GM12878 (cell line): ENCODE data around the gene PDLIM4. TPM values are rescaled to one million over a fixed set of nuclear protein-coding genes. Genes with fewer than 3 reads are reported as not detected.

ENCODE experiments used
- ATAC-seq: fragments of 200-7000 bp; cut with Tn5 transposase; 3 replicates; pipeline ENCODE4 v1.9.1; 2020; ENCODE audit warnings: mild to moderate bottlenecking, moderate library complexity
- BruUV-seq: library from RNA; stranded (reverse); fragments of 400-500 nt; replicated peaks from 2 replicates; lab custom pipeline; 2021; lab: Mats Ljungman, UMichigan
- CTCF ChIA-PET: fragments of 300-600 bp; sonication (Branson Sonifier 250); formaldehyde crosslinking; extraction: SDS; loops from one replicate; lab custom pipeline; 2021; ENCODE audit warnings: inconsistent platforms; lab: Yijun Ruan, JAX
- POLR2A ChIA-PET: fragments of 350-600 bp; formaldehyde crosslinking; extraction: SDS; loops from one replicate; lab custom pipeline; 2021; ENCODE audit warnings: inconsistent platforms; lab: Charles Lee
- RAD21 ChIA-PET: fragments of 300-600 bp; sonication (Branson Sonifier 250); formaldehyde crosslinking; loops from one replicate; lab custom pipeline; 2023; ENCODE audit warnings: antibody characterized with exemption; ENCODE audit not compliant: unreplicated experiment; lab: Charles Lee
- SMC1A ChIA-PET: fragments of 300-600 bp; sonication (Branson Sonifier 250); formaldehyde crosslinking; loops from one replicate; lab custom pipeline; 2023; ENCODE audit not compliant: unreplicated experiment, uncharacterized antibody; lab: Charles Lee
- DNase-seq: peaks from one replicate; pipeline ENCODE4 v3.0.0-alpha.2; 2011; ENCODE audit warnings: low read depth, low spot score
- FAIRE-seq: peaks from 3 replicates; lab custom pipeline; 2011; peaks lifted over from hg19 to GRCh38; lab: Jason Lieb, UNC
- H2AFZ ChIP-seq: 2 replicates; pipeline ENCODE4 v1.6.0; 2011; ENCODE audit warnings: low read depth, low read length, control low read depth; ENCODE audit not compliant: control insufficient read depth
- H3K27ac ChIP-seq: 2 replicates; pipeline ENCODE4 v1.5.1; 2011; ENCODE audit warnings: control low read depth; ENCODE audit not compliant: control insufficient read depth, insufficient read depth
- H3K27me3 ChIP-seq, 2 experiments: replicated peaks in 1 of 2; 2 replicates each; pipeline versions ENCODE4 v1.6.0 to v1.6.1; 2011; ENCODE audit warnings: low read length in 1 of 2; ENCODE audit not compliant: control insufficient read depth in 2 of 2, insufficient read depth in 2 of 2
- H3K36me3 ChIP-seq, 2 experiments: 2 replicates each; pipeline ENCODE4 v1.5.1; 2011; ENCODE audit warnings: low read length in 1 of 2; ENCODE audit not compliant: control insufficient read depth in 2 of 2, insufficient read depth in 2 of 2
- H3K4me1 ChIP-seq: 2 replicates; pipeline ENCODE4 v1.6.1; 2011; ENCODE audit warnings: mild to moderate bottlenecking, low read length, moderate library complexity, mixed read lengths; ENCODE audit not compliant: control insufficient read depth, insufficient read depth
- H3K4me2 ChIP-seq: 2 replicates; pipeline ENCODE4 v1.6.0; 2011; ENCODE audit warnings: control low read depth; ENCODE audit not compliant: control insufficient read depth, insufficient read depth
- H3K4me3 ChIP-seq: fragments of 200-600 bp; sonication (generic); 2 replicates; pipeline ENCODE4 v1.5.1; 2016
- H3K79me2 ChIP-seq: 2 replicates; pipeline ENCODE4 v1.6.0; 2011; ENCODE audit warnings: low read length; ENCODE audit not compliant: control insufficient read depth, insufficient read depth
- H3K9ac ChIP-seq: 2 replicates; pipeline ENCODE4 v1.8.0; 2011; ENCODE audit warnings: low read length, control low read depth, mixed read lengths; ENCODE audit not compliant: control insufficient read depth, insufficient read depth
- H3K9me3 ChIP-seq: replicated peaks from 3 replicates; pipeline ENCODE4 v1.5.1; 2011; ENCODE audit warnings: mild to moderate bottlenecking, low read length; ENCODE audit not compliant: control insufficient read depth, insufficient read depth
- H4K20me1 ChIP-seq: 2 replicates; pipeline ENCODE4 v1.6.0; 2011; ENCODE audit not compliant: control insufficient read depth, insufficient read depth
- CBFB ChIP-seq: IDR thresholded peaks from 2 replicates; pipeline ENCODE4 v1.6.1; 2016; ENCODE audit warnings: antibody characterized with exemption, low read depth
- CEBPZ ChIP-seq: fragments of 150-350 bp; IDR thresholded peaks from 2 replicates; pipeline ENCODE4 v1.6.1; 2016; ENCODE audit warnings: low read depth, low read length
- JUNB ChIP-seq: IDR thresholded peaks from 2 replicates; pipeline ENCODE4 v1.6.1; 2016; ENCODE audit warnings: antibody characterized with exemption, mild to moderate bottlenecking
- RBBP5 ChIP-seq: fragments of 200-600 bp; sonication (generic); conservative IDR thresholded peaks from 2 replicates; pipeline ENCODE4 v1.6.1; 2016
- WGBS: methylation state at CpG from one replicate; pipeline ENCODE4 v1.1.6; 2016; ENCODE audit warnings: low lambda C conversion rate; ENCODE audit not compliant: insufficient replicate concordance, insufficient coverage; ENCODE audit errors: missing lambda C conversion rate; 5-methylcytosine and 5-hydroxymethylcytosine counted together
- in situ Hi-C: fragments of 300-500 bp; cut with MboI; formaldehyde crosslinking; loops from 9 replicates; pipeline ENCODE4 v1.14.3; 2018; ENCODE audit warnings: mixed read lengths
- intact Hi-C: fragments of 100-400 bp; cut with micrococcal nuclease; formaldehyde crosslinking; loops from one replicate; pipeline ENCODE4 v1.14.2; 2022; ENCODE audit not compliant: unreplicated experiment
- polyA plus RNA-seq, 11 experiments: library from polyadenylated mRNA; depleted of rRNA in 4 of 11; unstranded in 6 of 11; stranded (reverse) in 5 of 11; fragments of >200 nt; fragmentation: Nextera tagmentation in 4 of 11; fragmentation: Illumina TruSeq in 1 of 11; extraction: Ambion mirVana in 4 of 11; extraction: Trizol in 1 of 11; gene quantifications; 1 replicate in 1 of 11; 2 replicates in 10 of 11; pipeline versions ENCODE4 v1.2.1 to v1.2.3, GENCODE V29; 2011 to 2016; ENCODE audit warnings: inconsistent platforms in 2 of 11, missing spikeins in 2 of 11, low read depth in 1 of 11
- total RNA-seq, 4 experiments: library from RNA; depleted of rRNA in 3 of 4; stranded (reverse); fragments of >200 nt in 3 of 4; fragmentation: Illumina TruSeq in 1 of 4; extraction: Trizol in 1 of 4; gene quantifications; 2 replicates each; pipeline versions ENCODE4 v1.2.1 to v1.2.3, GENCODE V29; 2013 to 2021

Gene PDLIM4
- total and polyA plus RNA-seq, 10 of the 15 experiments (the other 5 are each of a cell fraction or from before 2014, with no cell fraction given): 0.13 to 1.7 (median 0.39) TPM; not detected in 3

GRCh38 chr5:132232465-132232864 is 25.0 kb upstream of the PDLIM4 start (continued):
- TF ChIP-seq JUNB (no peak), CBFB (no peak), CEBPZ (no peak)
- TF ChIP-seq, all 136 proteins: peak for 0

GRCh38 chr5:132233081-132233480 is 24.4 kb upstream of the PDLIM4 start:
- H3K4me2 ChIP-seq: no peak overlapping the region
- H3K79me2 ChIP-seq: no peaks in the 10 kb centered on the region
- 29% methylated on average over 1 of the region's 1 CpG for WGBS
- H3K27ac ChIP-seq: no peak overlapping the region
- H3K4me1 ChIP-seq: peaks cover 7% of the 10 kb centered on the region; the same call in 1 of the 2 replicates
- no peak for DNase-seq
- H3K9me3 ChIP-seq: no peaks in the 10 kb centered on the region; the same call in 2 of the 3 replicates
- ChIA-PET SMC1A (no interaction called here), POLR2A (no interaction called here), RAD21 (no interaction called here), CTCF (interaction anchor here (1.2 kb wide), 1 partner anchor 10 kb away, joined by 3 read pairs; no protein-coding TSS in a partner anchor)
- no peak overlapping the region for H3K4me3 ChIP-seq
- no peak for FAIRE-seq
- ATAC-seq: no peak
- H3K27me3 ChIP-seq: no peaks in the 10 kb centered on the region
- no peaks in the 10 kb centered on the region for H3K36me3 ChIP-seq
- no peaks in the 10 kb centered on the region for H4K20me1 ChIP-seq
- intact Hi-C loops: no loop called here
- BruUV-seq: no TSS peak
- no peak overlapping the region for H3K9ac ChIP-seq
- H2AFZ ChIP-seq: no peak overlapping the region
- TF ChIP-seq RBBP5: no peak
- TF ChIP-seq, all 136 proteins: peak for 0
- in situ Hi-C loops: loop anchor here (10.0 kb wide), 1 partner anchor 272 kb away; no protein-coding TSS in a partner anchor
